ENCODE measurements around the gene MAD1L1. TPM values are rescaled to one million over a fixed set of nuclear protein-coding genes. Genes with fewer than 3 reads are reported as not detected.

Gene MAD1L1
- total and polyA plus RNA-seq, 2 experiments from 2014 or later, result 38.2 to 69.8 TPM

GRCh38 chr7:2230226-2230625 lies 2.5 kb downstream of the MAD1L1 start:
- Histone ChIP-seq H3K9me3 (ENCODE audit: low read depth) (no peaks in the 10 kb centered on the region), H3K27ac (no peak overlapping the region), H3K9ac (no peak overlapping the region), H3K36me3 (ENCODE audit: low read depth) (peaks cover 11% of the 10 kb centered on the region; the same call in 1 of the 2 replicates), H3K4me3 (no peak overlapping the region), H4K20me1 (ENCODE audit: insufficient read depth) (no peaks in the 10 kb centered on the region), H3F3A (ENCODE audit: insufficient read depth) (peaks cover 20% of the 10 kb centered on the region), H3K9me2 (ENCODE audit: insufficient read depth) (no peaks in the 10 kb centered on the region), H2AFZ (no peak overlapping the region), H3K79me2 (ENCODE audit: insufficient read depth) (peaks cover 59% of the 10 kb centered on the region), H3K27me3 (replicated peaks; ENCODE audit: insufficient read depth) (no peaks in the 10 kb centered on the region), H3K4me1 (ENCODE audit: insufficient read depth) (peaks cover 17% of the 10 kb centered on the region; the same call in 1 of the 2 replicates), H3K4me2 (ENCODE audit: unreplicated experiment) (no peak overlapping the region)
- 89 to 93% methylated on average over 8 of the region's 8 CpGs for WGBS, 2 experiments (ENCODE audit: low coverage in 1 of 2, low lambda C conversion rate in 2 of 2, missing lambda C conversion rate in 2 of 2)
- TF ChIP-seq EZH2 (IDR thresholded peaks at IDR 0.05; ENCODE audit: insufficient read depth, poor library complexity, severe bottlenecking) (no peak), EZH2phosphoT487 (IDR thresholded peaks at IDR 0.05; ENCODE audit: insufficient read depth, low read depth) (no peak)
- no peak for DNase-seq
- in situ Hi-C loops (cut with MboI), result no loop called here

GRCh38 chr7:2229467-2229866 lies 3.3 kb downstream of the MAD1L1 start:
- in situ Hi-C loops (cut with MboI), result no loop called here

GRCh38 chr7:2228921-2229320 lies 3.8 kb downstream of the MAD1L1 start:
- H4K20me1 ChIP-seq (ENCODE audit: insufficient read depth), result no peaks in the 10 kb centered on the region
- H3K79me2 ChIP-seq (ENCODE audit: insufficient read depth), result peaks cover 58% of the 10 kb centered on the region
- H3F3A ChIP-seq (ENCODE audit: insufficient read depth), result peaks cover 7% of the 10 kb centered on the region; the same call in 1 of the 2 replicates
- H3K4me1 ChIP-seq (ENCODE audit: insufficient read depth), result peaks cover 16% of the 10 kb centered on the region; the same call in 1 of the 2 replicates
- H2AFZ ChIP-seq, result no peak overlapping the region
- in situ Hi-C loops (cut with MboI), result no loop called here
- no peaks in the 10 kb centered on the region for H3K9me3 ChIP-seq (ENCODE audit: low read depth)
- DNase-seq, result no peak
- no peak overlapping the region for H3K4me2 ChIP-seq (ENCODE audit: unreplicated experiment)
- WGBS, 2 experiments (ENCODE audit: low coverage in 1 of 2, low lambda C conversion rate in 2 of 2, missing lambda C conversion rate in 2 of 2), result 79 to 86% methylated on average over 8 of the region's 8 CpGs
- H3K27me3 ChIP-seq (replicated peaks; ENCODE audit: insufficient read depth), result no peaks in the 10 kb centered on the region
- TF ChIP-seq EZH2 (IDR thresholded peaks at IDR 0.05; ENCODE audit: insufficient read depth, poor library complexity, severe bottlenecking) (no peak), EZH2phosphoT487 (IDR thresholded peaks at IDR 0.05; ENCODE audit: insufficient read depth, low read depth) (no peak)
- H3K36me3 ChIP-seq (ENCODE audit: low read depth), result no peaks in the 10 kb centered on the region
- no peak overlapping the region for H3K27ac ChIP-seq
- H3K9ac ChIP-seq, result no peak overlapping the region
- no peak overlapping the region for H3K4me3 ChIP-seq
- H3K9me2 ChIP-seq (ENCODE audit: insufficient read depth), result no peaks in the 10 kb centered on the region

More at GRCh38 chr7:2229467-2229866, 3.3 kb downstream of the MAD1L1 start:
- H3K4me3 ChIP-seq, result no peak overlapping the region
- no peaks in the 10 kb centered on the region for H3K9me2 ChIP-seq (ENCODE audit: insufficient read depth)
- peaks cover 58% of the 10 kb centered on the region for H3K79me2 ChIP-seq (ENCODE audit: insufficient read depth)
- no peak overlapping the region for H3K4me2 ChIP-seq (ENCODE audit: unreplicated experiment)
- H3K27ac ChIP-seq, result no peak overlapping the region
- H3K36me3 ChIP-seq (ENCODE audit: low read depth), result peaks cover 3% of the 10 kb centered on the region; the same call in 1 of the 2 replicates
- no peaks in the 10 kb centered on the region for H3K27me3 ChIP-seq (replicated peaks; ENCODE audit: insufficient read depth)
- DNase-seq, result no peak
- H4K20me1 ChIP-seq (ENCODE audit: insufficient read depth), result no peaks in the 10 kb centered on the region
- TF ChIP-seq EZH2phosphoT487 (IDR thresholded peaks at IDR 0.05; ENCODE audit: insufficient read depth, low read depth), result no peak
- no peak for TF ChIP-seq EZH2 (IDR thresholded peaks at IDR 0.05; ENCODE audit: insufficient read depth, poor library complexity, severe bottlenecking)
- 73 to 83% methylated on average over 7 of the region's 7 CpGs for WGBS, 2 experiments (ENCODE audit: low coverage in 1 of 2, low lambda C conversion rate in 2 of 2, missing lambda C conversion rate in 2 of 2)
- H3K9ac ChIP-seq, result no peak overlapping the region
- H3K4me1 ChIP-seq (ENCODE audit: insufficient read depth), result peaks cover 17% of the 10 kb centered on the region; the same call in 1 of the 2 replicates
- peaks cover 13% of the 10 kb centered on the region for H3F3A ChIP-seq (ENCODE audit: insufficient read depth)
- H2AFZ ChIP-seq, result no peak overlapping the region
- H3K9me3 ChIP-seq (ENCODE audit: low read depth), result no peaks in the 10 kb centered on the region

GRCh38 chr7:2227699-2228098 lies 5.0 kb downstream of the MAD1L1 start:
- Histone ChIP-seq H3K9me3 (ENCODE audit: low read depth) (no peaks in the 10 kb centered on the region), H3K9ac (no peak overlapping the region), H3K79me2 (ENCODE audit: insufficient read depth) (peaks cover 58% of the 10 kb centered on the region), H3K4me2 (ENCODE audit: unreplicated experiment) (no peak overlapping the region), H3K27me3 (replicated peaks; ENCODE audit: insufficient read depth) (no peaks in the 10 kb centered on the region), H3K4me1 (ENCODE audit: insufficient read depth) (peaks cover 10% of the 10 kb centered on the region; the same call in 1 of the 2 replicates), H4K20me1 (ENCODE audit: insufficient read depth) (no peaks in the 10 kb centered on the region), H3K27ac (no peak overlapping the region), H3K9me2 (ENCODE audit: insufficient read depth) (no peaks in the 10 kb centered on the region), H3K36me3 (ENCODE audit: low read depth) (no peaks in the 10 kb centered on the region), H2AFZ (no peak overlapping the region), H3F3A (ENCODE audit: insufficient read depth) (no peaks in the 10 kb centered on the region), H3K4me3 (no peak overlapping the region)
- TF ChIP-seq EZH2 (IDR thresholded peaks at IDR 0.05; ENCODE audit: insufficient read depth, poor library complexity, severe bottlenecking) (no peak), EZH2phosphoT487 (IDR thresholded peaks at IDR 0.05; ENCODE audit: insufficient read depth, low read depth) (no peak)
- no peak for DNase-seq
- in situ Hi-C loops (cut with MboI), result no loop called here
- 92 to 94% methylated on average over 15 of the region's 15 CpGs for WGBS, 2 experiments (ENCODE audit: low coverage in 1 of 2, low lambda C conversion rate in 2 of 2, missing lambda C conversion rate in 2 of 2)
